Fibroblast of gingiva (primary cell): Measurements from ENCODE around the gene C1QL1.

Experiments used
- DNase-seq: peaks from one replicate; pipeline ENCODE4 v3.0.0-alpha.2; 2011; ENCODE audit warnings: low read depth

The C1QL1 gene

DNA sequence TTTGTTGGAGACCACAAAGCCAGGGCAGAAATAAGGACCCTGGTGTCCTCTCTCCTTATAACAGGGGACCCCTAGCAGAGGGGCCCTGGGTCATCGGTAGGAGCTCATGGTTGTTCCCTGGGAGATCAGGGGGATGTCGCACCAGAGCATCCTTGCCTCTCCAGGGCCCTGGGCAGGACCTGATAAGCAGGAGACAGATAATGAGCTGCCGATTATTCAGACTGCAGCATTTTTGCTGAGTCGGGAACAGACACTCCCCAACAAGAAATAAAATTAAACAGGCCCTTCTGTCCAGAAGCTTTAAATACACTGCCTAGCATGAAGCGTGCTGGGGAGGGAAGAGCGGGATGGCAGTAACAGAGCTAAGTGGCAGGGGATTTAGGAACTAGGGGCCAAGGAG lies 37.4 kb downstream of the C1QL1 start:
- no peak for DNase-seq

DNA sequence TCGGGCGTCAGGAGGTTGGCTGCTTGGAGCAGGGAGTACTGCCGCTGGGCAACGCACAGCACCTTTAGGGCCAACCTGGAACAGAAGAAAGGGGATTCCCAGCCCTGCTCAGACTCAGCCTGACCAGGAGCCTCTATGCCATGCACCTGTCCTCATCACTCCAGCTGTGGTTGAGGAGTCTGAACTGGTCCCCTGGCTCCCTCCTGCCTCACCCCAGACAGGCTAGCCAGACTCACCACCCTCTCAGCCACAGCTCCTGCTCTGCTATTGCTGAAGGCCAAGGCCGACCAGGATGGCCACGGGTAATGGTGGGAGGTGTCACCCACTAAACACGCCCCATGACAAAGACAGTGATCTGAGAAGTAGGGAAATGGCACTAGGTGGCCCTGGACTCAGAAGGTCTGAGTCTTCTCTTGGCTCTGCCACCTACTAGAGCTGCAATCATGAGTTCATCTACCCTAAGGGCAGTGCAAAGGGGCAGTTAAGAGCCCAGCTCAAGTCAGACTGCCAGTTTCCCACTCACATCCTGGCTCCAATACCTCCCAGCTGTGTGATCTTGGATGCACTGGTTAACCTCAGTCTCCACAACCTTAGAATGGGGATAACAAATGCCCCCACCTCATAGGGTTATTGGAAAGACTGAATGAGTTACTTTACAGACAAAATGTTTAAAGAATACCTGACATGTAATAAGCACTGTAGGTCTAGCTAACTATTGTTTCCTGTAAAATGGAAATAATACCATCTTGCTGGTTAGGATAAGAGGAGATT lies 39.0 kb downstream of the C1QL1 start:
- no peak for DNase-seq

DNA sequence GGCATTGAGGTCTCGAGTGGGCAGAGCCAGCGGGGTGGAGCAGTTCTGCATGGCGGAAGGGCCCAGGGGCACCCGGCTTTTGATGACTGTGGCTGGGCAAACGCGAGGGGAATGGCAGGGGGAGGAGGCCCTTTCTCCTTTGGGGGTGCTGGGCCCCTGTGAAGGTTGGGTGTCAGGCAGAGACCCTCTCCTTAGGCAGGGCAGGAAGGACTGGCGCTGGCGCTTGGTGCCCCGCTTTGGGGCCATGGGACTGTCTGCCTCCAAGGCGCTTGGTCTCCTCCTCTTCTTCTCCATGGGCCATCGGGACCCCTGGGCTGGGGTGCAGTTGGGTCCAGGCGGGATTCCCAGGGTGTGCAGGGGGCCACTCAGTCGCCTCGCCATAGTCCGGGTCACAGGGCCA lies 40.0 kb downstream of the C1QL1 start:
- DNase-seq, result no peak

DNA sequence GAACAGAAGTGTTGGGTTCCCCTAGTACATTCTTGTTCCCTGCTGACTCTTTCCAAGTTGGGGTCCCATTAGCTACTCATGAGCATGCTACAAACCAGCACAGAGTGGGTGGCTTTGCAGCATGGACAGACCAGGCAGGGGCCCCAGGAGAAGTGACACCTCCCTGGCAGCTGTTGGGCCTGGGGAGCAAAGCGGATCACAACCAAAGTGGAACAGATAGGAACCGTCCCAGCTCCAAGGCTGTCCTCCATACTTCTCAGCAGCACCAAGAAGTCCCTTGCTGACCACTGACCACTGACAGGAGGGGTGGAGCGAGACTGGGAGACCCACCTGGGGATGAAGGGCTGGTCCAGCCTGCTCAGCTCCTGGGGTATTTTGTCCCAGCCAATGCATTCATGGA lies 40.4 kb downstream of the C1QL1 start:
- DNase-seq, result no peak

DNA sequence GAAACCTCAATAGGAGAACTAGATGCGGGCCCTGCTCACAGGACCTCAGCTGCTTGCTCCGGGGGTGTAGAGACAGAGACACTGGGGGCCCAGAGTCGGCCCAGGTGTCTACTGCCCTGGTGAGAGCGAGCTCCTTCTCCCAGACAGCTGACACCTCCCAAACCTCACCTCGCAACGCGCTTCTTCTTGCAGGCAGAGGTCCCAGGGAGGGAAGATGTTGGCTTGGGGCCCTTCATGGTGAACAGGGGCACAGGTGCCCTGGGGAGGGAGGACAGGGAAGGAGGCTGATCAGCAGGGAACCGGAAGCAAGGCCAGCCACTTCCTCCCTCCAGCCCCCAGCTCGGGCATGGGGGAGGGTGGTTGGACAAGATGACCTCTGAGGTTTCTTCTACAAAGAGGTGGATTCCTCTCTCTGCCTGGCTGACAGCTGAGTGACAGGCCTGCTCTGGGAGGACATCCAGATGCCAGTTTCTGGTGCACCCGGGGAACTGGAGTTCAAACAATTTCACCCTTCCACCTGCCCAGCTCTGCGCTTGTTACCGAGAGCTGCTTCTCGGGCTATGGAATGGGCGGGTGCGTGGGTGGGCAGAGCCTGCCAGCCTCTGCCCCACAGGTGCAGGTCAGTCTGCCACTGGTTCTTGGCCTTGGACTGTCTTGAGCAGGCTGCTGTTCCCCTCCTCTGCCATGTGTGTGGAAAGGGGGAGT lies 41.1 kb downstream of the C1QL1 start:
- no peak for DNase-seq

DNA sequence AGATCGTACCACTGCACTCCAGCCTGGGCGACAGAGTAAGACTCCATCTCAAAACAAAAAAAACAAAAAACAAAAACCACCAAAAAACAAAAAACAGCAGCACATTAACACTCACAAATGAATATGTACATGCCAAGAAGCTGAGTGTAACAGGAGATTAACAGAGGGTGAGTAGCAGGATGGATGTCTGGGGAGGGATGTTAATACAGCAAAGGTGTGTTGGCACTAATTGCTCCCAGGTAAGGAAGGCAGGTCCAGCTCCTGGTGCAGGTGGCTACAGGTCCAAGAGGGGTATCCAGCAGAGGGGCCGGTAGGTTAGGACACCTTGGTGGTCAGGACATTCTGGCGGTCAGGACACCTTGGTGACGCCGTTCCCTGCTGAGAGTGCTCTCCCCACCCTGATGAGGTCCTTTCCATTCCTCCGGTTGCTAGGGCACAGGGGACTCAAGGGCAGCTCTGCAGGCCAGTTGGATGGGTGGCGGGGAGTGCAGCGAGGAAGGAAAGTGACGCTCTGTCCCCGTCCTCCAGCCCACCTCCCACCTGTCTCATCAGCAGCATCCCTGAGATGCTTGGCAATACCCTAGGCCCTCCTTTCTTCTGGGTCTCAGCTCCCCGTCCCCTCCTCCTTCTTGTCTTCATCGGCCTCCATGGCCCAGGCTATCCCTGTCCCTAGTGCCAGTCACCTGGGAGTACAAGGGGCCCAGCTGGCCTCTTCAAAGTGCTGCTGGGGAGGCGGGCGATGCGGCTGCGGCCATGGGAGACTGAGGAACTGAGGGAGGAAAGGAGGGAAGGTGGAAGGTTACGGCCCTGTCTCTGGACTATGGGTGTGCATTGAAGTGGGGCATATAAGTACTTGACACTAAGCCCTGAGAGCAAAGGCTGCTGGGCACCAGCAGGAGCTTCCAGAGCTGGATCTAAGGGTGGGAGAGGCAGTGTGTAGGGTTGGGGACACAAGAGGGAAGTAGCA lies 42.1 kb downstream of the C1QL1 start:
- no peak for DNase-seq

DNA sequence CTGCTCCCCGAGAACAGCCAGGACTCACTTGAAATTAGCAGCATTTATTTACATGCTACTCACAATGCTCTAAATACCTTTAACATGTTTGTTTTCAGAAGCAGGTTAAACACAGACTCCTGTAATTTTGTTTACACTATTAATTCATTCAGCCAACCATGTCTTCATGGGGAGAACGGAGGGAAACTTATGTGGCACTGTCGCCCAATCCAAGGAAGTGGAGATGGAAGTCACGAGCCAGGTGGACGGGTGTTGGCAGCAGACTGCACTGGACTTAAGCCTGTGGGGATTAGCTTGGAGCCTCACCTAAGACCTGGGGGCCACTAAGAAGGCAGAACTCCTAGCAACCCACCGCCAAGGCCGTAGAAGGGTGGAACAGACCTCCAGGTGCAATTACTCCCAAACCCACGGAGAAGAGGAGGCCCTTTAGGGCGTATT lies 44.0 kb downstream of the C1QL1 start:
- DNase-seq, result no peak

DNA sequence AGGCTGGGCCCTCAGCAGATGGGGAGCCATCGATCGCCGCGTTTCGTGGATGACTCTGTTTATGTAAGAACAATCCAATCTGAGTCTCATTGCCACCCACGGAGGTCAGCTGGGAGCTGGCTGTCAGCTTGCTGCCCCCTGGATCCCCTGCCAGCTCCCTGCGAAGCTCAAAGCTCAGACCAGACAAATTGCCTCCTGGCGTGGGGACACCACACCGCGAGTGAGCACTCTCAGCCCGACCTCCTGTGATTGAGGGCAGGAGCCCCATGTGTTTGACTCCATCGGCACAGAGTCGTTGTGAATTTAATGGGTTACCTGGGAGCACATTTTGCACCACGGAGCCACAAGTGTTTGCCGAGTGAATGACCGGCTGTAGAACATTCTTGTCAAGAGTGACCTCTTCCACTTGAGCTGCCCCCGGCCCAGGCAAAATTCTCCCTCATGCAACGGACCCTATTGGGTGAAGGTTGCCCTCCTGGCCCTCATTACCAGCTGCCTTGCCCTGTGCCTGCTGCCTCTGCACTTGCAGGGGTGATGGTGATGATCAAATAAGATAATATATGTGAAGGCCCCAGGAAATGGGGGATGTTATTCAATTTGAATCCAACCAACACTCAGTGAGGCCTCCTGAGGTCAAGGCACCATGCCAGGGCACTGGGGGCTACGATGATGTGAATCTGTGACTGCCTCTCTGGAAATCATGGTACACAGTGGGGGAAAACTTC lies 45.2 kb downstream of the C1QL1 start:
- no peak for DNase-seq

DNA sequence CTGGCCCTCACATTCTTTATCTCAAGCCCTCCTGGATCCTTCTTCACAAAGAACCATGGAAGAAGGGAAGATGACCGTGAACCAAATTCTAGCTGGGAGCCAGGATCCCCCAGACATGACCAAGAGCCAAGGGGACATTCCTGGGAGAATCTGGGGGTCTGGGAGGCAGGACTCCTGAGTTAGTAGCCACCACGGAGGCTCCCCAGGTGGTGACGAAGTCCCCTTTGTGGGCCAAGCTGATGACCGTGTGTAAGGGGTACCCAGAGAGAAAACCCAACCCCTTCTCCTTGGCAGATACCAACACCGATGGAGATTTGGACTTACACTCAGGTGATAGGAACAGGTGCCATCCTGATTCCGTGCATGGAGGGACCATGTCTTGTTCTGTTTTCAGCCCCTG lies 46.0 kb downstream of the C1QL1 start:
- no peak for DNase-seq

DNA sequence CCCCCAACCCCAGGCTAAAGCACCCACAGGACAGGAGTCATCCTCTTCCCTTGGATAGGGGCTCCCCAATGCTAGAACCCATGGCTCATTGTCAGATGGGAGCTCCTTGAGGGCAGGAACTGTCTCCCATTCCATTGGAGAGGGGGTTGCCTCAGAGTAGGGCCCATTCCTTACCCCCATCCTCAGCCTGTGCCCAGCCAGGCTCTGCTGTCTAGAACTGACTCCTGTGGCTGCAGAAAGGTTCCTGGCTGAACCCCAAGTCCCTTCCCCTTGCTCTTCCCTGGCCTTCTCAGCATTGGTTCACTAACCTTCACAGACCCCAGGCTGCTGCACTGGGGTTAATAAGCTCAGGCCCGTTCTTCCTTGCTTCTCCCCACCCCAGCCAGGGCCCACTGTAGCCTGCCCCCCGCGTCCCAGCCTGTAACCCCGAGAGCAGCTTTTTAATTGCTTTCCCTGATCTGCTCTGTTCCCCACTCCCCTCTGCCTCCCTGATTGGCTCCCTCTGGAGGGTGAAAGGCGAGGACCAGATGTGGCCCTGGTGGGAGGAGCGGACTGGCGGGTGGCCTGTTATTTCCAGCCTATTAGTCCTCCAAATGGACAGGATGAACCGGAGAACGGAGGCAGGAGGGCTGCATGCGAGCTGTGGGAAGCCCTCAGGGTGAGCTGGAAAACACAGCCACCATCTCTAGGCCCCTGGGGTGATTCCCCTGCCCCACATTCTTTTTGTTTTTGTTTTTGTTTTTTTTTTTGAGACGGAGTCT lies 46.8 kb downstream of the C1QL1 start:
- no peak for DNase-seq

DNA sequence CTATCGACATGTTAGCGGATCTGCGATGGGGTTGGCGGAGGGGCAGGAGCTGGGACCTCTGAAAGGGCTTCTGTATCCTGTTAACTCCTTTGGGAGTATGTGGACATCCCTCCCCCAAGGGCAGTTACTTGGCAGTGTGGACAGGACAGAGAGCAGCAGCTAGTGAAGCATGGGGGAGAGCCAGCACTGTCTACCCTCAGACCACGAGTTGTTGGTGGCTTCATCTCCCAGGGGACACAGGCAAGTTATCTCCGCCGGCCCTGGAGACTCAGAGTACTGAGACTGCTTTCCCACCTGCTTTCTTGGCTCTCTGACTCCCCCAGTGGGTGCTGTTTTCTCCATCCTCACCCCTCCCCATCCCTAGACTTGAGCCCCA lies 47.5 kb downstream of the C1QL1 start:
- DNase-seq, result no peak

DNA sequence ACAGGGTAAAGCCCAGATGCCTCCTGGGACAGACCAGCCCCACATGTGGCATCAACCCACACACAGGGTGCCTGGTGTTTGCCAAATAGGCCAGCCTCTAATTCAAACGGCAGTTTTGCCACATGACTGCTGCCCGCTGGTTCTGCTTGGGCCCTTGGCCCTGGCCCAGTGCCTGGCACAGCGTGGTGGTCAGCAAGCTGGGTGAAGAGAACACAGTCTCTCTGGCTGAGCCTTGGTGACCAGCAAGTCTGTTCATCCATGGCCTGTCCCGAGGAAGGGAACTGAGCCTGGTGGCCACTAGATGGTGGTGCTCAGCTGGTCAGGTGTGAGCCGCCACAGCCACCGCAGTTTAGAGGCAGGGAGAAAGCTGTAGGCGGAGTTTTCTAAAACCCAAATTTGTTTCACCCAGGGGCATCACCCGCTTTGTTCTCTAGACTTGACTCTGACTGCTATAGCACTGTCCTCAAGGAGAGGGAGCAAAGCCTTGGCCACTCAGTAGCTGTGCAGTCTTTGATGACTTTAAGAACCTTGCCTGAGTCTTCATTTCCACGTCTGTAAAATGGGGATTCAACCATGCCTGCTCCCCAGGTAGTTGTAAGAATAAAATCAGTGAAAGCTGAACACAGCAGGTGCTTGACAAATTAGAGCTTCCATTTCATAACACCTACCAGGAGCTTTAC lies 48.1 kb downstream of the C1QL1 start:
- DNase-seq, result peak; percentile 76

DNA sequence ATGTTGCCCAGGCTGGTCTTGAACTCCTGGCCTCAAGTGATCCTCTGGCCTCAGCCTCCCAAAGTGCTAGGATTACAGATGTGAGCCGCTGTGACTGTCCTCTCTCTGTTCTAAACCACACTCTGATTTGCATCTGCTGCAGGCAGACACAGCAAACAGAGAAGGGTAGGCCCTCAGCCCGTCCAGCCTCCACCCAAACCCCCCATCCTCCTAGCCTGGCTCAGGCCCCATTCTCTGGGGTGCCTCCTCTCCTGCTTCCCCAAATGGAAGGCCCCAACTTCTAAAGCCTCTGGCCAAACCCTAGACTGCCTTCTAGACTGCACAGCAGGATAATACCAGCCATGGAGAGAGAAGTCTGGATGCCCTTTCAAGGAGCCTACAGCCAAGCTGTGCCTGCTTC lies 48.7 kb downstream of the C1QL1 start:
- no peak for DNase-seq

DNA sequence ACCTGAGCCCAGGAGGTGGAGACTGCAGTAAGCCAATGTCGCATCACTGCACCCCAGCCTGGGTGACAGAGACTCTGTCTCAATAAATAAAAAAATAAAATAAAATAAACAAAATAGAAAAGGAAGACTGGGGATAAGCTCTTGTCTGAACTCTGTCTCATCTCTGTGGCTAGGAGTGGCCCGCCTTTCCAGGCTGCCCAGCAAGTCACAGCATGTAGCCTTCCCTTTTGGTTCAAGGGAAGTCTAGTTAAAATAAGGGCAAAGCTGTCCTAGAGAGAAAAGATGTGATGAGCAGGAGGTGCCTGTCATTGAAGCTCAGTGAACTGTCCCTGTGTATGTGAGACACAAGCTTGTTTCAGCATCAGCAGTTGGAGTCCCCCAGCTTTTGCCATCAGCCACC lies 50.1 kb downstream of the C1QL1 start:
- DNase-seq, result no peak

DNA sequence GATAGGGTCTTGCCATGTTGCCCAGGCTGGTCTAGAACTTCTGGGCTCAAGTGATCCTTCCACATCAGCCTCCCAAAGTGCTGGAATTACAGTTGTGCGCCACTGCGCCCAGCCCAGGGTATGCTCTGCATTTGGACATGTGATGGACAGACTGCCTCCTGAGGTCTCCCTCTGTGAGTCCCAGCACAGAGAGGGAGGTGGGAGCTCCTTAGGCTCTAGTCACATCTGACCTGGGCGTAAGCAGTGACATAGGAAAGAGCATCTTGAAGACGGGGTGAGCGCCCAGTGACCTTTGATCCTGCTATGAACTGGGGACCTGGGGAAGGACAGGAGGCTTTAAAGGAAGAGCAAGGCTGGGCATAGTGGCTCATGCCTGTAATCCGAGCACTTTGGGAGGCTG lies 50.6 kb downstream of the C1QL1 start:
- DNase-seq, result no peak

DNA sequence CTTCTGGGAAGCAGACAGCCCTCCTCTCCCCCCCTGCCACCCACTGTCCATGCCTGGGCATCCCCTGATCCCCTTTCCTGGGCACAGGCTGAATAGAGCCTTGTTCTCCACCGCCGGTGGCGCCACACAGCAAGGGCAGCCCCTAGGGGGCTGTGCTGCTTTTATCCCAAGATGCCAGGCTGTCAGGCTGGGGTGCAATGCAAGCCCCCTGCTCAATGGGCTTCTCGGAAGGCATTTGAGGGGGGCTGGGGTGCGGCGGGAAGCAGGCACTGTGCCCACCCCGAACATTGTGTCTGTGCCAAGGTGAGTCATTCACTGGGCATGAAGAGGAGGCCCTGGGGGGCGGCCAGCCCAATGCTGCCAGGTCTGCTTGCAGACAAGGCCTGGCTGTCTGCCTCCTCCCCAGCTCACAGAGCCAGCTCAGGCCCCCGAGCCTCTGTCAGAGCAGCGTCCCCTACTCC lies 51.3 kb downstream of the C1QL1 start:
- peak; percentile 78 for DNase-seq

DNA sequence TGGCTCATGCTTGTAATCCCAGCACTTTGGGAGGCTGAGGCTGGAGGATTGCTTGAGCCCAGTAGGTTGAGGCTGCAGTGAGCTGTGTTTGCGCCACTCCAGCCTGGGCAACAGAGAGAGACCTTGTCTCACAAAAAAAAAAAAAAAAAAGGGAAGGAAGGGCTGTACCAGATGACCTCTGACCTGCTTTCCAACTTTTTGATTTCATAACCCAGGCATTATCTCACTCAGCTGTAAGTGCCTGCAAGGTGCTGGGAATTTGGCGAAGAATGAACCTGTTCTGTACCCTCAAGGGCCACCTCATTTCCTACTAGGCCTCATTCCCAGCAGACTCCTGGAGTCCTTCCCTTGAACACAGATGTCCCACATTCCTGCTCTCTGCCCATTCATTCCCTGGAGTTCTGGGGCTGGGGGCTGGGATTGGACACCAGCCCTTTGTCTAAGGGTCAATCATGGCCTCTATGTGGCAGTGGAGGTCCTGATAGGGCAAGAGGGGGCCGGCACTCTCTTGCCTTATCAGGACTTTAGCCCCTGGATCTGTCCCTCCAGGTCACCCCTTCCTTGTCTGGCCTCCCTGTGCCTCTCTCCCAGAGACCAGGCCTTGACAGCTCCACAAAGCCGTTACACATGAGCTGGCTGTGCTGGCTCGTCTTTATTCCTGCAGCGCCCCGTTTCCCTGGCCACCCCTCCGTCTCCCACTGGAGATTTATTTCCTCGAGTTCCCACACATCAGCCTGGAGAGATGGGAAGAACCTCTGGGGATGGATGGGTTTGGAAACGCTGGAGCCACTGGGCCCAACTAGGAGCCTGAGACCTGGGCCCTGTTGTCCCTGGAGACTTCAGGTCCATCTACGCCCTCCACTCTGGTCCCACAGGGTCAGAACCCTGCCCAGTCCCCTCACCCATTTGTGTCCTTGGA lies 52.0 kb downstream of the C1QL1 start:
- no peak for DNase-seq

DNA sequence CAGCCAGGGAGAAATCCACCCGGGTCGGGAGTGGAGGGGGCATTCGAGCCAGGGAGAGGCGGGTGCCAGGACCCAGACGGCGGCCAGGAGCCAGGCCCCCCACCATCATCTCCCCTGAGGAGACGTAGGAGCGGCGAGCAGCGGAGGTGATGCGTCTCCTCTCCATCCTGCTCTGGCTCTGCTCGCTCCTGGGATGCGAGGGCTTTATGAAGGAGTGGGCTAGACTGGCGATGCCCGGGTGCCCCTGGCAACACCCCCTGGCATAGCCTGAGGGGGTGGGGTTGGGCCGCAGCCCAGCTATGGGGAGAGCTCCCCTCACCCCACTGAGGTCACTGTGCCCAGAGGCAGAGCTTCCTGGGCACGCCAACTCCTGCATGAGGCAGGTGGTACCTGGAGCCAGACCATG lies 52.8 kb downstream of the C1QL1 start, which contains the start of gene GFAP:
Gene GFAP (minus strand): TSS at position 180 of the 406 bp plus-strand sequence. CDS start 14 bp downstream, at position 166.
- no peak for DNase-seq

DNA sequence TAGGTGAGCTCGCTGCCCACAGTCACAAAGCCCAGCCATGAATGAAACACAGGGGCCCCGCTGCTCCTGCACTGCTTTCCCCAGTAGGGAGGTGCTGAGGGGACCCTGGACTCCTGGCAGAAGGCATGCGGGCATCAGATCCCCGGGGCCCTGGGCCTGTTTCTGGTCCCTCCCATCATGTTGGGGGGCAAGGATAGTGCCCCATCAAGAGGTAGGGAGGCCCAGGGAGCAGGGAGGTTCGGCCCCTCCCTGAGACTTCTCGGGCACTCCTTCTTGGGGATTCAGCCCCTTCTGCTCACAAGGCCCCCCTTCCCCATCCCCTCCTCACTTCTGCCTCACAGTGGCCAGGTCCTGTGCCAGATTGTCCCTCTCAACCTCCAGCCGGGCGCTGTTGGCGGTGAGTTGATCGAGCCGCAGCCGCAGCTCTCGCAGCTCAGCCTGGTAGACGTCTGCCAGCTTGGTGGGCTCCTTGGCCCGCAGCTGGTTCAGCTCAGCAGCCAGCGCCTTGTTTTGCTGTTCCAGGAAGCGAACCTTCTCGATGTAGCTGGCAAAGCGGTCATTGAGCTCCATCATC lies 53.3 kb downstream of the C1QL1 start:
- no peak for DNase-seq
